ENCODE measurements around the gene CD4. TPM values are rescaled to one million over a fixed set of nuclear protein-coding genes. Genes with fewer than 3 reads are reported as not detected.

Gene CD4
- polyA plus RNA-seq, 1 of the 3 experiments (the other 2 are of a cell fraction) = 0.02 TPM

DNA sequence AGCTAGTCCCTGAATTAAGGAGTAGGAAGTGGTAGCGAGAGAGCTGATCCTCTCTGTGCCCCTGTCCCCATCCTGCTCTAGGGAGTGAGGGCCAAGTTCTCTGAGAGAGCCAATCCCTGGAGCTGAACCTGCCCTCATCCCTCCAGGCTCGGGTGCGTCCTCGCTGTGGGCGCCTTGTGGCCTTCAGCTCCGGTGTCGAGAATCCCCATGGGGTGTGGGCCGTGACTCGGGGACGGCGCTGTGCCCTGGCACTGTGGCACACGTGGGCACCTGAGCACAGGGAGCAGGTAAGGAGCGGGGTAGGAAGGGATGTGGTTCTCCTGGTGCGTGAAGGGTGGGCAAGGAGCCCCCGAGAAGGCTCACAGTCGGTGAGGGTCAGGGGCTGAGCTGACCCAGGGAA is 49.5 kb downstream of the CD4 start:
- Histone ChIP-seq H4K20me1 (ENCODE audit: insufficient read depth) (0 out of 2 replicates have a peak, but pooled peaks cover 6% of the 10 kb centered on the region), H3K4me1 (ENCODE audit: control insufficient read depth in 1 of 2, insufficient read depth in 2 of 2, low read depth in 1 of 2, low read length in 1 of 2) (no peaks in the 10 kb centered on the region), H3K4me2 (no peak overlapping the region), H3K27me3 (ENCODE audit: insufficient read depth) (no peaks in the 10 kb centered on the region), H3K9me2 (no peaks in the 10 kb centered on the region), H3F3A (replicated peaks; ENCODE audit: insufficient read depth) (no peaks in the 10 kb centered on the region), H3K9me3 (no peaks in the 10 kb centered on the region), H3K9ac (no peak overlapping the region), H3K4me3 (ENCODE audit: low read depth in 2 of 2, low read length in 1 of 2) (no peak overlapping the region), H3K27ac (ENCODE audit: low read depth in 2 of 2, low read length in 1 of 2) (no peak overlapping the region), H3K79me2 (ENCODE audit: insufficient read depth) (no peaks in the 10 kb centered on the region), H3K36me3 (replicated peaks in 1 of 2; ENCODE audit: control insufficient read depth in 1 of 2, insufficient read depth in 2 of 2, low read length in 1 of 2) (peaks cover 31 to 64% of the 10 kb centered on the region in 2 experiments), H2AFZ (ENCODE audit: low read depth) (no peak overlapping the region)
- CTCF ChIA-PET = interaction anchor here (1.0 to 19.4 kb wide), 9 partner anchors 8 to 154 kb away, joined by 3 to 225 read pairs (median 7); partner anchors contain the start of genes CDCA3, MLF2, P3H3 and SPSB2
- DNase-seq = no peak
- no peak for TF ChIP-seq REST (IDR thresholded peaks at IDR 0.05; ENCODE audit: low read depth, low read length)
- no peak for TF ChIP-seq NFIC (IDR thresholded peaks at IDR 0.05; ENCODE audit: borderline replicate concordance)
- TF ChIP-seq MEF2A (IDR thresholded peaks at IDR 0.05; ENCODE audit: borderline replicate concordance, low read depth) = no peak
- no peak for TF ChIP-seq FOSL2 (IDR thresholded peaks at IDR 0.05; ENCODE audit: borderline replicate concordance, low read depth)
- TF ChIP-seq TCF12 (IDR thresholded peaks at IDR 0.05) = no peak
- TF ChIP-seq FOXM1 (IDR thresholded peaks at IDR 0.05; ENCODE audit: low read depth) = no peak
- no peak for TF ChIP-seq TEAD4 (IDR thresholded peaks at IDR 0.05; ENCODE audit: borderline replicate concordance, insufficient read depth)
- no peak for TF ChIP-seq USF1 (IDR thresholded peaks at IDR 0.05; ENCODE audit: borderline replicate concordance, low read depth)
- no peak for TF ChIP-seq NRF1 (IDR thresholded peaks at IDR 0.05; ENCODE audit: low read depth, low read length)
- TF ChIP-seq RCOR1 (IDR thresholded peaks at IDR 0.05; ENCODE audit: low read length) = no peak
- POLR2A ChIA-PET = interaction anchor here (3.4 to 4.2 kb wide), 2 partner anchors 13 to 34 kb away, joined by 9 to 22 read pairs; partner anchors contain the start of genes CDCA3, SPSB2 and USP5
- WGBS (ENCODE audit: low lambda C conversion rate) = 100% methylated on average over 8 of the region's 16 CpGs

GRCh38 chr12:6839482-6840201 is 50.3 kb downstream of the CD4 start:
- Histone ChIP-seq H4K20me1 (ENCODE audit: insufficient read depth) (0 out of 2 replicates have a peak, but pooled peaks cover 6% of the 10 kb centered on the region), H3K4me1 (ENCODE audit: control insufficient read depth in 1 of 2, insufficient read depth in 2 of 2, low read depth in 1 of 2, low read length in 1 of 2) (no peaks in the 10 kb centered on the region), H3K27ac (ENCODE audit: low read depth in 2 of 2, low read length in 1 of 2) (no peak overlapping the region), H3K9ac (no peak overlapping the region), H3K4me2 (no peak overlapping the region), H3K9me2 (no peaks in the 10 kb centered on the region), H3K79me2 (ENCODE audit: insufficient read depth) (no peaks in the 10 kb centered on the region), H3K9me3 (no peaks in the 10 kb centered on the region), H3K27me3 (ENCODE audit: insufficient read depth) (no peaks in the 10 kb centered on the region), H2AFZ (ENCODE audit: low read depth) (no peak overlapping the region), H3F3A (replicated peaks; ENCODE audit: insufficient read depth) (peaks cover 4% of the 10 kb centered on the region), H3K36me3 (replicated peaks in 1 of 2; ENCODE audit: control insufficient read depth in 1 of 2, insufficient read depth in 2 of 2, low read length in 1 of 2) (peaks cover 31 to 58% of the 10 kb centered on the region in 2 experiments), H3K4me3 (ENCODE audit: low read depth in 2 of 2, low read length in 1 of 2) (no peak overlapping the region)
- CTCF ChIA-PET = interaction anchor here (0.6 to 19.4 kb wide), 14 partner anchors 9 to 155 kb away, joined by 3 to 225 read pairs (median 3); partner anchors contain the start of genes CDCA3, MLF2, P3H3 and SPSB2
- POLR2A ChIA-PET = interaction anchor here (3.4 to 4.2 kb wide), 2 partner anchors 12 to 33 kb away, joined by 9 to 22 read pairs; partner anchors contain the start of genes CDCA3, SPSB2 and USP5
- no peak for DNase-seq
- WGBS (ENCODE audit: low lambda C conversion rate) = 93% methylated on average over 5 of the region's 10 CpGs
- TF ChIP-seq, protein P1, sequence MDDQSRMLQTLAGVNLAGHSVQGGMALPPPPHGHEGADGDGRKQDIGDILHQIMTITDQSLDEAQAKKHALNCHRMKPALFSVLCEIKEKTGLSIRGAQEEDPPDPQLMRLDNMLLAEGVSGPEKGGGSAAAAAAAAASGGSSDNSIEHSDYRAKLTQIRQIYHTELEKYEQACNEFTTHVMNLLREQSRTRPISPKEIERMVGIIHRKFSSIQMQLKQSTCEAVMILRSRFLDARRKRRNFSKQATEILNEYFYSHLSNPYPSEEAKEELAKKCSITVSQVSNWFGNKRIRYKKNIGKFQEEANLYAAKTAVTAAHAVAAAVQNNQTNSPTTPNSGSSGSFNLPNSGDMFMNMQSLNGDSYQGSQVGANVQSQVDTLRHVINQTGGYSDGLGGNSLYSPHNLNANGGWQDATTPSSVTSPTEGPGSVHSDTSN (IDR thresholded peaks at IDR 0.05) = no peak
- TF ChIP-seq NRF1 (IDR thresholded peaks at IDR 0.05; ENCODE audit: low read depth, low read length) (no peak), POLR2AphosphoS5 (IDR thresholded peaks at IDR 0.05; ENCODE audit: low read depth, low read length) (no peak), EZH2phosphoT487 (IDR thresholded peaks at IDR 0.05; ENCODE audit: borderline replicate concordance, low read depth) (no peak), RFX5 (IDR thresholded peaks at IDR 0.05; ENCODE audit: low read length) (no peak), TCF12 (IDR thresholded peaks at IDR 0.05) (no peak), FOSL2 (IDR thresholded peaks at IDR 0.05; ENCODE audit: borderline replicate concordance, low read depth) (no peak), RCOR1 (IDR thresholded peaks at IDR 0.05; ENCODE audit: low read length) (no peak), FOXJ3 (CRISPR knock-in tag; IDR thresholded peaks at IDR 0.05) (no peak), MEF2A (IDR thresholded peaks at IDR 0.05; ENCODE audit: borderline replicate concordance, low read depth) (no peak), USF1 (IDR thresholded peaks at IDR 0.05; ENCODE audit: borderline replicate concordance, low read depth) (no peak), NFIC (IDR thresholded peaks at IDR 0.05; ENCODE audit: borderline replicate concordance) (no peak)
- TF ChIP-seq, protein P2, sequence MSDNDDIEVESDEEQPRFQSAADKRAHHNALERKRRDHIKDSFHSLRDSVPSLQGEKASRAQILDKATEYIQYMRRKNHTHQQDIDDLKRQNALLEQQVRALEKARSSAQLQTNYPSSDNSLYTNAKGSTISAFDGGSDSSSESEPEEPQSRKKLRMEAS (IDR thresholded peaks at IDR 0.05; ENCODE audit: low read depth) = no peak
- TF ChIP-seq, protein P3, sequence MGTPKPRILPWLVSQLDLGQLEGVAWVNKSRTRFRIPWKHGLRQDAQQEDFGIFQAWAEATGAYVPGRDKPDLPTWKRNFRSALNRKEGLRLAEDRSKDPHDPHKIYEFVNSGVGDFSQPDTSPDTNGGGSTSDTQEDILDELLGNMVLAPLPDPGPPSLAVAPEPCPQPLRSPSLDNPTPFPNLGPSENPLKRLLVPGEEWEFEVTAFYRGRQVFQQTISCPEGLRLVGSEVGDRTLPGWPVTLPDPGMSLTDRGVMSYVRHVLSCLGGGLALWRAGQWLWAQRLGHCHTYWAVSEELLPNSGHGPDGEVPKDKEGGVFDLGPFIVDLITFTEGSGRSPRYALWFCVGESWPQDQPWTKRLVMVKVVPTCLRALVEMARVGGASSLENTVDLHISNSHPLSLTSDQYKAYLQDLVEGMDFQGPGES (IDR thresholded peaks at IDR 0.05; ENCODE audit: low read depth, low read length) = no peak
